VCaP (cell line): Measurements from ENCODE around the gene VWA8.

Source experiments
- H3K27ac ChIP-seq: fragments of 450-650 bp; 2 replicates; pipeline ENCODE4 v1.5.1; 2017
- CTCF ChIP-seq: fragments of 450-650 bp; conservative IDR thresholded peaks from 2 replicates; pipeline ENCODE4 v1.5.1; 2017; ENCODE audit warnings: mild to moderate bottlenecking, moderate library complexity

VWA8 gene

GRCh38 chr13:41680900-41681299, 280.0 kb downstream of the VWA8 start:
- no peak for TF ChIP-seq CTCF
- H3K27ac ChIP-seq: no peak overlapping the region

GRCh38 chr13:41678848-41679247, 282.1 kb downstream of the VWA8 start:
- no peak overlapping the region for H3K27ac ChIP-seq
- no peak for TF ChIP-seq CTCF

- no peak for TF ChIP-seq CTCF
- no peak overlapping the region for H3K27ac ChIP-seq
These were observed 282.7 kb downstream of the VWA8 start for GRCh38 chr13:41678249-41678648.

- no peak for TF ChIP-seq CTCF
- no peak overlapping the region for H3K27ac ChIP-seq
These were observed 285.6 kb downstream of the VWA8 start for GRCh38 chr13:41675306-41675705.

GRCh38 chr13:41674246-41674645, 286.7 kb downstream of the VWA8 start:
- no peak for TF ChIP-seq CTCF
- no peak overlapping the region for H3K27ac ChIP-seq

GRCh38 chr13:41673640-41674039, 287.3 kb downstream of the VWA8 start:
- H3K27ac ChIP-seq: no peak overlapping the region
- TF ChIP-seq CTCF: no peak

GRCh38 chr13:41670873-41671443, 290.0 kb downstream of the VWA8 start:
- peak overlapping the region; percentile 81 for H3K27ac ChIP-seq
- TF ChIP-seq CTCF: no peak
